Esophagus squamous epithelium (tissue), 5 donors: Measurements from ENCODE around the gene WIPF3. TPM values are rescaled to one million over a fixed set of nuclear protein-coding genes. Genes with fewer than 3 reads are reported as not detected.

Experiments
- DNase-seq: peaks from one replicate; lab custom pipeline; 2025; lab: John Stamatoyannopoulos, UW
- H3K27ac ChIP-seq, 4 donors: fragments of 200-600 bp; sonication (generic); one replicate each; pipeline ENCODE4 v1.5.1; 2016 to 2019; ENCODE audit warnings: mild to moderate bottlenecking in 1 of 4
- H3K27me3 ChIP-seq, 4 donors: fragments of 200-600 bp; sonication (generic); 1 replicate in 3 of 4; 2 replicates in 1 of 4; pipeline versions ENCODE4 v1.5.1 to v1.6.0; 2017 to 2021; ENCODE audit warnings: antibody characterized with exemption in 1 of 4
- H3K36me3 ChIP-seq, 3 donors: fragments of 200-600 bp; sonication (generic); one replicate each; pipeline ENCODE4 v1.5.1; 2016 to 2019
- H3K4me1 ChIP-seq, 3 donors: fragments of 200-600 bp; sonication (generic); one replicate each; pipeline ENCODE4 v1.5.1; 2017 to 2019
- H3K4me3 ChIP-seq, 4 donors: fragments of 200-600 bp; sonication (generic); 1 replicate in 3 of 4; 2 replicates in 1 of 4; pipeline ENCODE4 v1.5.1; 2016 to 2019; ENCODE audit warnings: mild to moderate bottlenecking in 2 of 4, moderate library complexity in 1 of 4
- H3K9me3 ChIP-seq, 3 donors: fragments of 200-600 bp; sonication (generic); one replicate each; pipeline ENCODE4 v1.5.1; 2016 to 2019
- POLR2A ChIP-seq, 4 donors: fragments of 450-650 bp; IDR thresholded peaks; one replicate each; pipeline ENCODE4 v1.6.1; 2017; ENCODE audit warnings: antibody characterized with exemption in 4 of 4, mild to moderate bottlenecking in 4 of 4, moderate library complexity in 3 of 4
- WGBS, 2 donors: methylation state at CpG; one replicate each; pipeline ENCODE4 v1.1.5; 2018; 5-methylcytosine and 5-hydroxymethylcytosine counted together
- intact Hi-C: fragments of 100-400 bp; cut with DNase I; formaldehyde crosslinking; loops from one replicate; pipeline ENCODE4 v1.15.0; 2022
- total RNA-seq, 4 donors: library from RNA; depleted of rRNA; stranded (reverse); fragments of >200 nt; gene quantifications; one replicate each; pipeline ENCODE4 v1.1.0, GENCODE V29; 2016
- TF ChIP-seq, protein P1 (sequence below), 6 experiments: fragments of 450-650 bp in 4 of 6; fragments of 200-600 bp in 2 of 6; sonication (generic) in 2 of 6; IDR thresholded peaks; one replicate each; pipeline ENCODE4 v1.5.1; 2016 to 2019; ENCODE audit warnings: antibody characterized with exemption in 6 of 6, mild to moderate bottlenecking in 4 of 6, moderate library complexity in 4 of 6
- donor health status: DM: yes; HTN: yes; CAD: no.

Gene WIPF3
- total RNA-seq, 4 donors from 2014 or later = 0.18 to 1.1 (median 0.61) TPM; not detected in 1

DNA sequence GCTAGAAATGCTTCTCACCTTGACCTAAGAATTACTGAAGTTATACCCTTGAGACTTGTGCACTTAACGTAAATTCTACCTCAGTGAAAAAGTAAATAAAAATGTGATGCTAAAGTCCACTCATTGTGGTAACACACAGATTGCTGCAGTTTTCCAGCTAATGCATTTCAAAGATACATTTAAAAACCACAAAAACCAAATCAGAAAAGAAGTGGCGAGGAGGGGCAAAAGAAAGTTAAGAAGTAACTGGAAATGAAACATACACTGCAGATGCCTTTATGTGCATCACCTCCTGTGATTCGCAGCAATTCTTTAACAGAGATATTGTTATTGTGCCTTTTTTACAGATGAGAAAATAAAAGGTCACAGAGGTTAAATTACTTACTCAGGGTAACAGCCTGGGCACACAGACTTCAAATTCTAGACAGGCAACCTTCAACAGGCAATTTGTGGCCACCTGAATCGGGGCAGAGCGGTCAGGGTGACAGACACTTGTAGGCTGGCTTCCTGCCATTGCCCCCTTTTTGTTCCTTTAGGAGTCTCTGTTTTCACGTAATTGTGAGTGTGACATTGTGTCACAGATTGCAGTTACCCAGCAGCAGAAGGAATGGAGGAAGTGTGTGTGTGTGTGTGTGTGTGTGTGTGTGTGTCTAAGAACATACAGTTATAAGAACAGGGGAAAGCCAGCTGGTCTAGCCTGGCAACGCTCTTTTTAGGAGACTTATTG is 1.9 kb downstream of the WIPF3 start:
- Histone ChIP-seq H3K36me3 (no peaks in the 10 kb centered on the region), H3K27me3 (peaks cover 5 to 96% (median 13%) of the 10 kb centered on the region in 4 donors)
- intact Hi-C loops = no loop called here

DNA sequence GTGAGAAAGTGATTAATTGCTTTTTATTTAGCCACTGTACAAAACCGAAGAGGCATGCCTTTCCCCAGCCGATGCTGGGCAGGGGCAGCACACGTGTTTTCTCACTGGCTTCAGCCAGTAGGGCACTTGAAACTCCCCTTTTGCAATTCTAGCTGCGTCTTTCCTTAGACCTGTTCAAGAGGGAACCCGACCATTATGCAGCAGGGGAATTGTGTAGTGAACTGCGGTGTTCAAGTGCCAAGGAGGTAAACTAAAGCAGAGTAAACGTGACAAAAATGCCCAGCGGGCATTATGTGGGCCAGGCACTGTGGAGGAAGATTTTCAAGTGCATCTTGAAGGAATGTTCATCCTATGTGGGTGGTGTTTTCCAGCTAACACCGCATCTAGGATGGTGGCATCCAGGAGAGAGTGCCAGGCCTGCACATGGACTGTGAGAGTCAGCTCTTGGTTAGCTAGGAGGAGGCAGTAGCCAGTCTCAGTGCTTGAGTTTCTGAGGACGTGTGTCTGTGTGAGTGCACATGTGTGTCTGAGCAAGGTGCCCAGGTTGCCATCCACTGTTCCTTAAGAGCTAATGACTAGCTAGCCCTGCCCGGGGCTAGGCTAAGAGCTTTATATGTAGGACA is 3.3 kb downstream of the WIPF3 start:
- H3K27me3 ChIP-seq = peaks cover 5 to 95% (median 13%) of the 10 kb centered on the region in 4 donors
- 47 to 70% methylated on average over 10 to 11 of the region's 11 CpGs for WGBS, 2 donors
- TF ChIP-seq POLR2A (IDR thresholded peaks at IDR 0.05) = no peak
- TF ChIP-seq, protein P1, sequence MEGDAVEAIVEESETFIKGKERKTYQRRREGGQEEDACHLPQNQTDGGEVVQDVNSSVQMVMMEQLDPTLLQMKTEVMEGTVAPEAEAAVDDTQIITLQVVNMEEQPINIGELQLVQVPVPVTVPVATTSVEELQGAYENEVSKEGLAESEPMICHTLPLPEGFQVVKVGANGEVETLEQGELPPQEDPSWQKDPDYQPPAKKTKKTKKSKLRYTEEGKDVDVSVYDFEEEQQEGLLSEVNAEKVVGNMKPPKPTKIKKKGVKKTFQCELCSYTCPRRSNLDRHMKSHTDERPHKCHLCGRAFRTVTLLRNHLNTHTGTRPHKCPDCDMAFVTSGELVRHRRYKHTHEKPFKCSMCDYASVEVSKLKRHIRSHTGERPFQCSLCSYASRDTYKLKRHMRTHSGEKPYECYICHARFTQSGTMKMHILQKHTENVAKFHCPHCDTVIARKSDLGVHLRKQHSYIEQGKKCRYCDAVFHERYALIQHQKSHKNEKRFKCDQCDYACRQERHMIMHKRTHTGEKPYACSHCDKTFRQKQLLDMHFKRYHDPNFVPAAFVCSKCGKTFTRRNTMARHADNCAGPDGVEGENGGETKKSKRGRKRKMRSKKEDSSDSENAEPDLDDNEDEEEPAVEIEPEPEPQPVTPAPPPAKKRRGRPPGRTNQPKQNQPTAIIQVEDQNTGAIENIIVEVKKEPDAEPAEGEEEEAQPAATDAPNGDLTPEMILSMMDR (IDR thresholded peaks at IDR 0.05) = no peak
- no peaks in the 10 kb centered on the region for H3K9me3 ChIP-seq
- H3K4me1 ChIP-seq = peaks cover 10 to 22% (median 12%) of the 10 kb centered on the region in 3 donors
- no peak for DNase-seq
- intact Hi-C loops = no loop called here
- no peaks in the 10 kb centered on the region for H3K36me3 ChIP-seq
- H3K27ac ChIP-seq = no peak overlapping the region
- no peak overlapping the region for H3K4me3 ChIP-seq

More for the DNA sequence above, 1.9 kb downstream of the WIPF3 start:
- no peak overlapping the region for H3K4me3 ChIP-seq
- H3K4me1 ChIP-seq = peaks cover 10 to 22% (median 12%) of the 10 kb centered on the region in 3 donors
- no peak overlapping the region for H3K27ac ChIP-seq
- TF ChIP-seq, protein P1 (IDR thresholded peaks at IDR 0.05) = no peak
- TF ChIP-seq POLR2A (IDR thresholded peaks at IDR 0.05) = no peak
- 73 to 78% methylated on average over 7 of the region's 7 CpGs for WGBS, 2 donors
- DNase-seq = no peak
- H3K9me3 ChIP-seq = no peaks in the 10 kb centered on the region

DNA sequence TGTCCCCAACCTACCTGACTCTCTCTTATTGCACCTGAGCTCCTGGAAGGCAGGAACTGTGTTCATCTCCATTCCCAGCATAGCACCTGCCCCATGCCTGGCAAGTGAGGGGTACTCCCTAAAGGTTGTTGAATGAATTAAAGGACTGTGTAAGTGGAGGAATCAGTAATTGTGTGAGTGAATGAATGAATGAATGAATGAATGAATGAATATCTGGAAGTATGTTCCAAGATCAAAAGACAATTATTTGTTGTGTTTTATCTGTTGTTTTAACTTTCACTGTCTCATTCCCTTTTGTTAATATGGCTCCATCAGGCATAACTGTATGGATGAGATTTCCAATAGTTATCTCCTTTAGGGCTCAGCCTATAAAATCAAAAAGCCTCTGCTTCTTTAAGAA is 4.0 kb downstream of the WIPF3 start:
- Histone ChIP-seq H3K9me3 (no peaks in the 10 kb centered on the region), H3K4me1 (peaks cover 10 to 22% (median 12%) of the 10 kb centered on the region in 3 donors), H3K36me3 (no peaks in the 10 kb centered on the region), H3K4me3 (no peak overlapping the region), H3K27ac (no peak overlapping the region), H3K27me3 (peaks cover 5 to 90% (median 13%) of the 10 kb centered on the region in 4 donors)
- intact Hi-C loops = no loop called here
- no peak for DNase-seq
- TF ChIP-seq POLR2A (IDR thresholded peaks at IDR 0.05) = no peak
- TF ChIP-seq, protein P1 (IDR thresholded peaks at IDR 0.05) = no peak

DNA sequence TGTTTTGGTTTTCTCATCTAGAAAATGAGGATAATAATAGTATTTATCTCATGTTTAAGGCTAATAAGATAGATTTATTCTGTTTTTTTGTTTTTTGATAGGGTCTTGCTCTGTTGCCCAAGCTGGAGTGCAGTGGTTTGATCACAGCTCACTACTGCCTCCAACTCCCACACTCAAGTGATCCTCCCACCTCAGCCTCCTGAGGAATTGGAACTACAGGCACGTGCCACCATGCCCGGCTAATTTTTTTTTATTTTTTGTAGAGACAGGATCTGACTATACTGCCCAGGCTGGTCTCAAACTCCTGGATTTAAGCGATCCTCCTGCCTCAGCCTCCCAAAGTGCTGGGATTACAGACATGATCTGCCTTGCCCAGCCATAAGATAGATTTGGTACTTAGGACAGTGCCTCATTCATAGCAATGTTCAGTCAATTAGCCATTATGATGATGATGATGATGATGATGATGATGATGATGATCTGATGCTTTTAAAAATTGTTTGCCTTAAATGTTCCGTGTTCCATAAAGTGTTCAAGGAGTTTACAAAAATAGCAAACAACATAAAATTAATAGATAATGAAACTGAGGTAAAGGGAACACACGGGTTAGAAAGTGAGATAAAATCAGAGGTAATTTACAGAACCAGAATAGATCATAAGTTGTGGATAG is 4.6 kb downstream of the WIPF3 start:
- no peak overlapping the region for H3K4me3 ChIP-seq
- intact Hi-C loops = no loop called here
- no peaks in the 10 kb centered on the region for H3K36me3 ChIP-seq
- H3K4me1 ChIP-seq = peaks cover 10 to 21% (median 11%) of the 10 kb centered on the region in 3 donors
- no peak for DNase-seq
- H3K27me3 ChIP-seq = peaks cover 5 to 90% (median 13%) of the 10 kb centered on the region in 4 donors
- no peaks in the 10 kb centered on the region for H3K9me3 ChIP-seq
- TF ChIP-seq POLR2A (IDR thresholded peaks at IDR 0.05) = no peak
- TF ChIP-seq, protein P1 (IDR thresholded peaks at IDR 0.05) = no peak
- WGBS, 2 donors = 72 to 80% methylated on average over 5 of the region's 5 CpGs
- no peak overlapping the region for H3K27ac ChIP-seq
